B cell (primary cell): ENCODE results near the gene GBE1. TPM values are rescaled to one million over a fixed set of nuclear protein-coding genes. Genes with fewer than 3 reads are reported as not detected.

Experiments
- ATAC-seq: fragments of 200-7000 bp; cut with Tn5 transposase; one replicate; pipeline ENCODE4 v1.10.0; 2021; ENCODE audit warnings: low read depth, mild to moderate bottlenecking, moderate number of reproducible peaks, moderate library complexity
- CTCF ChIA-PET: fragments of 350-600 bp; sonication (Branson Sonifier 250); formaldehyde crosslinking; loops from one replicate; lab custom pipeline; 2021; ENCODE audit warnings: antibody characterized with exemption, inconsistent platforms; lab: Charles Lee
- POLR2A ChIA-PET: fragments of 350-600 bp; sonication (Branson Sonifier 250); formaldehyde crosslinking; loops from one replicate; lab custom pipeline; 2021; ENCODE audit warnings: antibody characterized with exemption; lab: Charles Lee
- DNase-seq: peaks from one replicate; pipeline ENCODE4 v3.0.0; 2013
- H2AFZ ChIP-seq: 2 replicates; pipeline ENCODE4 v1.6.1; 2012; ENCODE audit warnings: mild to moderate bottlenecking, low read depth, low read length; ENCODE audit not compliant: insufficient read depth, poor library complexity, severe bottlenecking
- H3K27ac ChIP-seq, 2 donors: 1 replicate in 1 of 2; 2 replicates in 1 of 2; pipeline ENCODE4 v1.5.1; 2012 to 2013; ENCODE audit warnings: low read length in 2 of 2, mild to moderate bottlenecking in 2 of 2, moderate library complexity in 1 of 2
- H3K27me3 ChIP-seq, 4 experiments: fragments of 200-600 bp in 1 of 4; sonication (generic) in 1 of 4; replicated peaks in 1 of 4; 1 replicate in 2 of 4; 2 replicates in 2 of 4; pipeline versions ENCODE4 v1.6.1 to v1.7.0; 2013 to 2016; ENCODE audit warnings: low read length in 3 of 4, mild to moderate bottlenecking in 2 of 4, mixed read lengths in 1 of 4, moderate library complexity in 1 of 4; ENCODE audit not compliant: insufficient read depth in 4 of 4, control insufficient read depth in 3 of 4; ENCODE audit errors: control extremely low read depth in 1 of 4
- H3K36me3 ChIP-seq, 2 experiments: replicated peaks in 1 of 2; 1 replicate in 1 of 2; 2 replicates in 1 of 2; pipeline versions ENCODE4 v1.6.1 to v1.7.1; 2013; ENCODE audit warnings: low read length in 1 of 2; ENCODE audit not compliant: insufficient read depth in 2 of 2, control insufficient read depth in 1 of 2; ENCODE audit errors: control extremely low read depth in 1 of 2, extremely low read depth in 1 of 2
- H3K4me1 ChIP-seq, 2 donors: fragments of 200-600 bp in 1 of 2; sonication (generic) in 1 of 2; 1 replicate in 1 of 2; 2 replicates in 1 of 2; pipeline versions ENCODE4 v1.5.1 to v1.6.1; 2013 to 2017; ENCODE audit warnings: low read length in 2 of 2; ENCODE audit not compliant: control insufficient read depth in 2 of 2, insufficient read depth in 2 of 2
- H3K4me2 ChIP-seq: replicated peaks from 2 replicates; pipeline ENCODE3; 2012; ENCODE audit warnings: mild to moderate bottlenecking, low read depth, low read length; ENCODE audit not compliant: poor library complexity, severe bottlenecking
- H3K4me3 ChIP-seq, 5 experiments: fragments of 200-600 bp in 1 of 5; sonication (generic) in 1 of 5; 1 replicate in 3 of 5; 2 replicates in 2 of 5; pipeline versions ENCODE4 v1.5.1 to v1.7.0; 2011 to 2016; ENCODE audit warnings: low read length in 4 of 5, mild to moderate bottlenecking in 4 of 5, low read depth in 2 of 5, control low read depth in 1 of 5, moderate library complexity in 1 of 5; ENCODE audit not compliant: insufficient read depth in 1 of 5; ENCODE audit errors: control extremely low read depth in 1 of 5, extremely low read depth in 1 of 5
- H3K79me2 ChIP-seq: fragments of 200-600 bp; sonication (generic); one replicate; pipeline ENCODE4 v1.6.0; 2016; ENCODE audit warnings: low read length; ENCODE audit not compliant: control insufficient read depth, insufficient read depth
- H3K9ac ChIP-seq: fragments of 200-600 bp; sonication (generic); 2 replicates; pipeline ENCODE4 v1.6.1; 2017; ENCODE audit warnings: mild to moderate bottlenecking, low read length, moderate library complexity
- H3K9me3 ChIP-seq, 3 donors: one replicate each; pipeline versions ENCODE4 v1.6.1 to v1.7.1; 2013; ENCODE audit warnings: low read length in 2 of 3; ENCODE audit not compliant: control insufficient read depth in 2 of 3, insufficient read depth in 1 of 3; ENCODE audit errors: control extremely low read depth in 1 of 3
- H4K20me1 ChIP-seq: 2 replicates; pipeline ENCODE4 v1.6.0; 2012; ENCODE audit warnings: mild to moderate bottlenecking, low read length; ENCODE audit not compliant: insufficient read depth, control insufficient read depth, poor library complexity, severe bottlenecking
- H3K27ac Mint-ChIP-seq: one replicate; pipeline ENCODE4 v1.8.0; 2021; ENCODE audit warnings: mixed read lengths
- H3K27me3 Mint-ChIP-seq: one replicate; pipeline ENCODE4 v1.8.0; 2021; ENCODE audit warnings: mixed read lengths
- H3K4me1 Mint-ChIP-seq: one replicate; pipeline ENCODE4 v1.8.0; 2021; ENCODE audit warnings: mixed read lengths
- H3K4me3 Mint-ChIP-seq: one replicate; pipeline ENCODE4 v1.8.0; 2021; ENCODE audit warnings: mixed read lengths
- H3K9me3 Mint-ChIP-seq: one replicate; pipeline ENCODE4 v1.8.0; 2022; ENCODE audit warnings: mixed read lengths; ENCODE audit not compliant: insufficient read depth
- EZH2 ChIP-seq: IDR thresholded peaks from 2 replicates; pipeline ENCODE4 v1.6.1; 2012; ENCODE audit warnings: borderline replicate concordance, low read depth, mild to moderate bottlenecking, moderate library complexity, low read length; ENCODE audit not compliant: insufficient read depth, poor library complexity, severe bottlenecking
- WGBS: methylation state at CpG from one replicate; pipeline ENCODE4 v1.1.5; 2013; ENCODE audit warnings: missing lambda C conversion rate; ENCODE audit not compliant: insufficient coverage; 5-methylcytosine and 5-hydroxymethylcytosine counted together
- intact Hi-C: fragments of 100-400 bp; cut with micrococcal nuclease; formaldehyde crosslinking; loops from one replicate; pipeline ENCODE4 v1.10.0; 2022
- polyA plus RNA-seq: library from polyadenylated mRNA; depleted of rRNA; stranded (reverse); fragments of >200 nt; gene quantifications from 2 replicates; pipeline ENCODE4 v1.2.3, GENCODE V29; 2012
- total RNA-seq, 2 donors: library from RNA; stranded (reverse); fragments of 120-200 nt in 1 of 2; gene quantifications; 1 replicate in 1 of 2; 2 replicates in 1 of 2; pipeline versions ENCODE4 v1.2.3 to v1.2.4, GENCODE V29; 2013 to 2022
- TF ChIP-seq, protein P1 (sequence below): fragments of 200-600 bp; IDR thresholded peaks from one replicate; pipeline ENCODE4 v1.8.0; 2022; ENCODE audit warnings: antibody characterized with exemption, mild to moderate bottlenecking

GBE1 gene
- total and polyA plus RNA-seq, 2 donors (not counting 1 experiment from before 2014, with no cell fraction given): 3.4 to 20.8 TPM

DNA sequence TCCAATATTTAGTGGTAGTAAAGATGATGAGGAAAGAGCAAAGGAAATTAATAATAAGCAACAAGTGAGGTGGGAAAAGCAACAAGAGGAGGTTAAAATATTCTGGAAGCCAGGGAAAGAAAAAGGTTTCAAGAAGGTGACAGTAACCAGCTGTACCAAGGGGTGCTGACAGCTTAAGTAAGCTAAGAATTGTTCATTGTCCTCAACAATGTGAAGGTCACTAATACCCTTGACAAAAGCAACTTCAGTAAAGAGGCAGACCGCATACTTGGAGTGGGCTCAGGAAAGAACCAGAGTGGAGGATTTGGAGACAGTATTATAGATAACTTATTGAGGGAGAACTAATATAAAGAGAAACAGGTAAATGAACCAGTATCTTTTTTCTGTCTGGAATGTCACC is 116.2 kb downstream of the GBE1 start:
- no peak overlapping the region for H3K27ac Mint-ChIP-seq
- TF ChIP-seq, protein P1, sequence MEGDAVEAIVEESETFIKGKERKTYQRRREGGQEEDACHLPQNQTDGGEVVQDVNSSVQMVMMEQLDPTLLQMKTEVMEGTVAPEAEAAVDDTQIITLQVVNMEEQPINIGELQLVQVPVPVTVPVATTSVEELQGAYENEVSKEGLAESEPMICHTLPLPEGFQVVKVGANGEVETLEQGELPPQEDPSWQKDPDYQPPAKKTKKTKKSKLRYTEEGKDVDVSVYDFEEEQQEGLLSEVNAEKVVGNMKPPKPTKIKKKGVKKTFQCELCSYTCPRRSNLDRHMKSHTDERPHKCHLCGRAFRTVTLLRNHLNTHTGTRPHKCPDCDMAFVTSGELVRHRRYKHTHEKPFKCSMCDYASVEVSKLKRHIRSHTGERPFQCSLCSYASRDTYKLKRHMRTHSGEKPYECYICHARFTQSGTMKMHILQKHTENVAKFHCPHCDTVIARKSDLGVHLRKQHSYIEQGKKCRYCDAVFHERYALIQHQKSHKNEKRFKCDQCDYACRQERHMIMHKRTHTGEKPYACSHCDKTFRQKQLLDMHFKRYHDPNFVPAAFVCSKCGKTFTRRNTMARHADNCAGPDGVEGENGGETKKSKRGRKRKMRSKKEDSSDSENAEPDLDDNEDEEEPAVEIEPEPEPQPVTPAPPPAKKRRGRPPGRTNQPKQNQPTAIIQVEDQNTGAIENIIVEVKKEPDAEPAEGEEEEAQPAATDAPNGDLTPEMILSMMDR: no peak
- no peak for TF ChIP-seq EZH2
- H3K36me3 ChIP-seq: peaks cover 0 to 5% of the 10 kb centered on the region in 2 experiments
- H3K4me1 ChIP-seq: no peaks in the 10 kb centered on the region
- no peaks in the 10 kb centered on the region for H3K27me3 Mint-ChIP-seq
- H3K4me3 ChIP-seq: no peak overlapping the region
- no peaks in the 10 kb centered on the region for H3K27me3 ChIP-seq
- H3K27ac ChIP-seq: no peak overlapping the region
- H3K9ac ChIP-seq: no peak overlapping the region
- DNase-seq (no peak), ATAC-seq (no peak)
- H3K4me3 Mint-ChIP-seq: no peak overlapping the region
- no peaks in the 10 kb centered on the region for H3K9me3 ChIP-seq
- H4K20me1 ChIP-seq: no peaks in the 10 kb centered on the region
- H2AFZ ChIP-seq: no peak overlapping the region
- intact Hi-C loops: no loop called here
- no peaks in the 10 kb centered on the region for H3K4me1 Mint-ChIP-seq
- WGBS: no CpG with 5 or more reads among the region's 1 CpG
- H3K79me2 ChIP-seq: no peaks in the 10 kb centered on the region
- H3K9me3 Mint-ChIP-seq: no peaks in the 10 kb centered on the region
- ChIA-PET CTCF (no interaction called here), POLR2A (no interaction called here)
- no peak overlapping the region for H3K4me2 ChIP-seq

DNA sequence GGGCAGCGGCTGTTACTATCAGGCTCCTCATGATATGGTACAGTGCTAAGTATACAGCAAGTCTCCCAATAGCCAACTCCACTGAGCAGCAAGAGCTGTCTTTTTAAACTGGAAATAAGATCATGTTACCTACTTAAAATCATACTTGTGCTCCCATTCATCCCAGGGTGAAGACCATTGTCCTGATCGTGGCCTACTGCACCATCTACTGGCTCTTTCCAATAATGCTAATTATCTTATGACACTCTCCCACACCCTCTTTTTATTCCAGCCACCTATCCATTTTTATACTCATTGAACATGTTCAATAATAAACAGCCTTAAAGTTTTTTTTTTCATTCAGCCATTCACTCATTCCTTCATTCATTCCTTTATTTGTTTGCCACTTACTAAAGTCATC is 117.7 kb downstream of the GBE1 start:
- 78% methylated on average over 1 of the region's 2 CpGs for WGBS
- H3K4me1 Mint-ChIP-seq: no peaks in the 10 kb centered on the region
- peaks cover 0 to 8% of the 10 kb centered on the region in 2 experiments for H3K36me3 ChIP-seq
- H2AFZ ChIP-seq: no peak overlapping the region
- no peak overlapping the region for H3K9ac ChIP-seq
- no peak overlapping the region for H3K4me3 Mint-ChIP-seq
- no peaks in the 10 kb centered on the region for H3K9me3 ChIP-seq
- ChIA-PET POLR2A (no interaction called here), CTCF (no interaction called here)
- DNase-seq: no peak
- no peak for TF ChIP-seq EZH2
- TF ChIP-seq, protein P1: no peak
- H3K27me3 ChIP-seq: no peaks in the 10 kb centered on the region
- no peaks in the 10 kb centered on the region for H3K27me3 Mint-ChIP-seq
- no peaks in the 10 kb centered on the region for H3K4me1 ChIP-seq
- intact Hi-C loops: no loop called here
- H3K27ac Mint-ChIP-seq: no peak overlapping the region
- H4K20me1 ChIP-seq: no peaks in the 10 kb centered on the region
- no peak overlapping the region for H3K4me3 ChIP-seq
- H3K27ac ChIP-seq: no peak overlapping the region
- H3K4me2 ChIP-seq: no peak overlapping the region
- H3K79me2 ChIP-seq: no peaks in the 10 kb centered on the region
- ATAC-seq: no peak
- H3K9me3 Mint-ChIP-seq: no peaks in the 10 kb centered on the region
